Hematopoietic multipotent progenitor cell treated with erythropoietin and hydrocortisone succinate and interleukin-3 and kit ligand, for 4 days (in vitro differentiated cells): Measurements from ENCODE around the gene STARD7.
A peak's percentile ranks its signal among the peaks of the same experiment; 100 is the strongest.
"Not testable (repeated sequence)": the region's sequence is repeated elsewhere in the genome, so short reads cannot be mapped to it uniquely, and the experiment has no call there.

Source experiments
- DNase-seq: peaks from one replicate; pipeline ENCODE4 v3.0.0-alpha.2; 2015

The STARD7 gene

DNA sequence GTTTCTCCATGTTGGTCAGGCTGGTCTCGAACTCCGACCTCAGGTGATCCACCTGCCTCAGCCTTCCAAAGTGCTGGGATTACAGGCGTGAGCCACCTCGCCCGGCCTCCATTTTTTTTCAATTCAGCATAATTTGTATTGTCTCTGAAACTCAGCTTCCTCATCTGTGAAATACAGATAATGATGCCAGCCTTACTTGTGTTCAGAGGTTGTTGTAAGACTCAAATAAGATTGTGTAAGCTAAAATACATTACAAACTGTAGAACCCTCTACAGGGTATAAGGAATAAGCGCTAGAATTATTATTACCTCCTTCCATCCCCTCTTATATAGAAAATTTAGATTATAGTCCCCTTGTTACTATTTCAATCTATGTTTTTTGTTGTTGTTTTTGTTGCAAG, 24.8 kb upstream of the STARD7 start:
- peak; percentile 46 for DNase-seq

DNA sequence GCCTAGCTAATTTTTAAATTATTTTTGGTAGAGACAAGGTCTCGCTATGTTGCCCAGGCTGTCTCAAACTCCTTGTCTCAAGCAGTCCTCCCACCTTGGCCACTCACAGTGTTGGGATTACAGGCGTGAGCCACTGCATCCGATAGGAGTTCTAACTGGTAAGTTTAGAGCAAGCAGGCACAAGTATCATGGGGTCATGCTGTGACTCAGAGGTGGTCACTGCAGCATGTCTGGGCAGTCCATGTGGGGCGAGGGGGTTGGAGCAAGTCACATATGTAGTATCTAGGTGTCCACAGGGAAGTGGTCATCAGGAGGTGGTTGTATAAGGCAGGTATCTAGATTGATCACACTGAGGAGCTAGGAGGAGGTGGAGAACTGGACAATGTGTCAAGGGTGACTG, 22.7 kb upstream of the STARD7 start:
- no peak for DNase-seq

DNA sequence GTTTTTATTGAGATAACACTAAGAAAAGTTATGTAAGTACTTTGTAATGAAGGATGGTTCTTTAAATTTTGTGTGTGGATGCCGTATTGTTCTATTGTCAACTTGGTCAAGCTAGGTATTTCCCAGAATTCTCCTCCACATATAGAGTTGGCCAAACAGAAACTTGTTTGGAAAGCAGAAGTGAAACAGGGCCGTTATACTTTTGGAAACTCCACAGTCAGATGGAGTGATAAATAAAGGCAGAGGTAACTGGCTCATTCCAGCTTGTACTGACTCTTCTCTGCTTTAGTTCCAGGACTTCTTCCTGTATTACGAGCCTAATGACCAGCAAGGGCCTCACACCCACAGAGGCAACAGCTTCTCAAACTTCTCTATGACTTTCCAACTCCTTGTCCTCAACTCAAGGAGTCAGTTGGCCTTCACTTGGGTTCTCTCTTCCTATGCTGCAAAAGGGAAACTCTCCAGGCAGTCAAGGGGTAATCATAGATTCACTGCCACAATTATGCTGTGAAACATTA, 16.4 kb upstream of the STARD7 start:
- peak; percentile 74 for DNase-seq

DNA sequence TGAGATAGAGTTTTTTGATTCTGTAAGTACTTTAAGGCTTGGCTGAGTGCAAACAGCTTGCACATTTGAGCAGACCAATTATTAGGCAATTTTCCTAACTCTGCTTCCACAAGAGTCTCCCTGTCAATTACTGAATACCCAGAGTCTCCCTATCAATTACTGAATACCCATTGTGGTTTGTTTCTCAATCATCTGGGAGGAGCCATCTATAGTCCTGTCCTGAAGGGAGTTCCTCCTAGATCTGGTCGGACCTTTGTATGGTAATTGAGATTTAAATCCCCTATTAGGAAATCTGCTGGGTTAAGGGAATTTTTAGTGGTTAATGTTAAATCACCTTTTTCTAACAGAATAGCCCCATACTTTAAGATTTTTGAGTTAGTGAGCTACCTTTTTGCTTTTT, 12.5 kb upstream of the STARD7 start:
- peak; percentile 28 for DNase-seq

DNA sequence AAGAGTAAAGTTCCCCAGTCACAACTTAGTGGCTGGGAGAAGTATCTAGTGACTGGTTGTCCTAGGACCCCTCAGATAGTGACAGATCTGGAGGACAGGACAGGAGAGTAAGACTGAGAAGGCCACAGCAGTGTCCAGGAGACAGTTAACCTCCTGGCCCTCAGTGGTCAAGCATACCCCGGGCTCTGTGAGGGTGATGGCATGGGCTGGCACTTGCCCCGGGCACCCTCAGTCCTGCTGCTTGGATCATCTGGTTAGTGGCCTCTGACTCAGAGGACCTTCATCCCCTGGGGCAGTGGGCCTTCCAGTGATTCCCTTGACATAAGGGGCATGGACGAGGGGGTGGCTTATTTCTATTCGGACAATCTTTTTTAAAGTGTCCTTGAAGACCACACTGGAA, 11.3 kb upstream of the STARD7 start:
- DNase-seq: not testable (repeated sequence)

DNA sequence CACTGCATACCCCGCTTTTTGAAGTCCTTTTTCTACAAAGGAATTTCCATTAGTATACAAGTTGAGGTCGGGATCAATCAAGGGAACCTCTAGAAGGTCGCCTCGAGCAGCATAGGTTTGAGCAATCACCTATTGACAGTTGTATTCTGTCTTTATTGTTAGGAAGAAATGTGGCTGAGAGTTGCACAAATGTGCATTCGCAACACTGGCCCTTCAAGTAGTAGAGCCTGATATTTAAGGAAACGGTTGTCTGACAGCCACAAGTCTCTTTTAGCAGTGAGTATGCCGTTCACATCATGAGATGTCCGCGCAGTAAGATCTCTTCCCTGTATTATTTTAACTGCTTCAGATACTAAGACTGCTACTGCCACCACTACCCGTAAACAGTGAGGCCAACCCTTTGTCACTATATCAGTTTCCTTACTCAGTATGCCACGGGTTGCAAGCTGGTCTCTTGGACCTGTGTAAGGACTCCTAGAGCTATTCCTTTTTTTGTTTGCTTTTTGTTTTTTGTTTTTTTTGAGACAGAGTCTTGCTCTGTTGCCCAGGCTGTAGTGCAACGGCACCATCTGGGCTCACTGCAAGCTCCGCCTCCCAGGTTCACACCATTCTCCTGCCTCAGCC, 10.0 kb upstream of the STARD7 start:
- no peak for DNase-seq

DNA sequence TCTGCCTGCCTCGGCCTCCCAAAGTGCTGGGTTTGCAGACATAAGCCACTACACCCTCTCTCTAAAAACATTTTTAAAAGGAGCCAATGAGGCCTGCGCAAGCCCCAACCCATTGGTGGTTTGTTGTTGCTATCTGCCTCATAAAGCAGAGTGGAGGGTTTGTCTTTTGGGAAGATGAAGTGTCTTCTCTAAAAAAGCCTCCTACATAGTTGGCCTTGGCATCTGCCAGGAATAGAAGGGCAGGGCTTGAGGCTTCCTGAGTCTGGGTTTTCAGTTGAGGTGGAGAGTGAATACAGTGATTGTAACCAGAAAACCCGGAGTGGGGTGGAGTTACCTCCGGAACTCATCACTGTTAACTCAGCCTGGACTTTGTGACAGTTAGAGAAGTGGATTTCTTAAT, 5.9 kb upstream of the STARD7 start:
- DNase-seq: no peak

DNA sequence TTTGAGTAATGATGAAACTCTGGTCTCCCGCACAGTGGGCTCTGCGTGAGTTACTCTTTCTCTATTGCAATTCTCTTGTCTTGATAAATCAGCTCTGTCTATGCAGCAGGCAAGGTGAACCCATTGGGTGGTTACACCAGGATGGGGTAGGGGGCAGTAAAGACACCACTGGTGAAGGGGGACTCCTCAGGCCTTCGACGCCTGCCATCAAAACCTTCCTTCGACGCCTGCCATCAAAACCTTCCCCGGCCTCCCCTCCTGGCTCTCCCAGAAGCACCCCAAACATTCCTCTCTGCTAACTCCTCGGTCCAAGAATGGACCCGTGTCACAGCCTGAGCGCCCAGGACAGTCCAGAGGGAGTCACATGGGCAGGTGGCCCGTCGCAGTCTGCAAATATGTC, 4.8 kb upstream of the STARD7 start:
- DNase-seq: no peak

DNA sequence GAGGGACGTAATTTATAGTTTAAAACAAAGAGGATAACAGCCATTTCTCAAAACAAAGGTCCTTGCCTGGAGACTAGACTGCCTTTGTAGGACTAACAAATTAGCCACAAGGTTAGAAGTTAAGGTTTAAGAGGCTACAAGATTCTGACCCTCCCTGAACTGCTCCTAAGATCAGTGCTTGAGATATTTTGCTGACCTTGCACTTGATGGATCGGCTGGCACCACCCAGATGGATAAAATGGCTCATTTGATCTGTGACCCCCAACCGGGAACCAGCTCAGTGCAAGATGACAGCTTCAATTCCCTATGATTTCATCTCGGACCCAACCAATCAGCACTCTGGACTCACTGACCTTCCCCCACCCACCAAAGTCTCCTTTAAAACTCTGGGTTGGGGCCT, 3.7 kb upstream of the STARD7 start:
- no peak for DNase-seq

DNA sequence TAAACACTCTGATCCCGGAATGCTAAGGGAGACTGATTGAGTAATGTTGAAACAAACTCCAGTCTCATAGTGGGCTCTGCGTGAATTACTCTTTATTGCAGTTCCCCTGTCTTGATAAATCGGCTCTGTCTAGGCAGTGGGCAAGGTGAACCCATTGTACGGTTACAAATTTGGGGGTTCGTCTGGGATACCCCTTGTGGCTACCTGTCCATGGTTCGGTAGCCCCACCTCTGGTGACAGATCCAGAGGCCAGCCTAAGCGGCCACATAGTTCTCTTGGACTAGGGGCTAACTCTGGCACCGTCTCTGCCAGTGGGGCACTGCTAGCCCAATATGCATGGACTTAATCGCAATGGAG, 1.1 kb upstream of the STARD7 start:
- DNase-seq: no peak

DNA sequence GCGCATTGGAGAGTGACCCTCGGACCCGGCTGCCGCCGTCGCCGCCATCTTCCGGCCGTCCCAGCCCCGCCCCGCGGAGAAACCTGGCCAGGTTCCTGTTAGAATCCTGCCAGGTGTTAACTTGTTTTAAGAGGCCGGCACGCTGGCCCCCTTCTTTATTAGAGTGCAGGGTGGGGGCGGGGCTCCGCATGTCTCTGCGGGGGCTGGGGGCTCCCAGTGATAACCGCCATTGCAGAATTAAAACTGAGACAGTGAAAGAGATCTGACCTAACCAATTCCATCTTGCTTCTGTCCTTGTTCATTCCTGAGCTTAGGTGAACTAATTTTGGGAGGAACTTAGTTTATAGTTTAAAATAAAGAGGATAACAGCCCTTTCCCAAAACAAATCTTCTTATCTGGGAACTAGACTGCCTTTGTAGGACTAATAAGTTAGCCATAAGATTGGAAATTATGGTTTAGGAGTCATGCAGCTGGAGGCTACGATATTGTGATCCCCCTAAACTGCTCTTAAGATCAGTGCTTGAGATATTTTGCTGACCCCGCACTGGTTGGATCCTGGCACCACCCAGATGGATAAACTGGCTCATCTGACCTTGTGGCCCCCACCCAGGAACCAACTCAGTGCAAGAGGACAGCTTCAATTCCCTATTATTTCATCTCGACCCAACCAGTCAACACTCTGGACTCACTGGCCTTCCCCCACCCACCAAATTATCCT, 543 bp upstream of the STARD7 start:
- DNase-seq: peak; percentile 38

DNA sequence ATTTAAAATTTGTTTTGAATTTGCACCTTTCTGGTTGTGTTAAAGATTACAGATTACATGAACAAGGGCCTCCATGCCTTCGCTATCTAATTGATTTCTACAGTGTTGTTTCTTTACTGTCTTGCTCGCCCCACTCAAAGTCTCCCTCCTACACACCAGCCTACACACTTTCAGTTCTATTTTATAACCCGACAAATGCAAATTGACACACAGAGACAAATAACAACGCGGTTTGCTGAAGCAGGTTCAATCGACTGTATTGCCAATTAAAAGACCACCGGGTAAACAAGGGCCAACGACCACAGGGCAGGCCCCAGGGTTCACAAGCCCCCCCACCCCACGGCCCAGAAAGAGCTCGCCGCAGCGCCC, 869 bp downstream of the STARD7 start:
- no peak for DNase-seq

DNA sequence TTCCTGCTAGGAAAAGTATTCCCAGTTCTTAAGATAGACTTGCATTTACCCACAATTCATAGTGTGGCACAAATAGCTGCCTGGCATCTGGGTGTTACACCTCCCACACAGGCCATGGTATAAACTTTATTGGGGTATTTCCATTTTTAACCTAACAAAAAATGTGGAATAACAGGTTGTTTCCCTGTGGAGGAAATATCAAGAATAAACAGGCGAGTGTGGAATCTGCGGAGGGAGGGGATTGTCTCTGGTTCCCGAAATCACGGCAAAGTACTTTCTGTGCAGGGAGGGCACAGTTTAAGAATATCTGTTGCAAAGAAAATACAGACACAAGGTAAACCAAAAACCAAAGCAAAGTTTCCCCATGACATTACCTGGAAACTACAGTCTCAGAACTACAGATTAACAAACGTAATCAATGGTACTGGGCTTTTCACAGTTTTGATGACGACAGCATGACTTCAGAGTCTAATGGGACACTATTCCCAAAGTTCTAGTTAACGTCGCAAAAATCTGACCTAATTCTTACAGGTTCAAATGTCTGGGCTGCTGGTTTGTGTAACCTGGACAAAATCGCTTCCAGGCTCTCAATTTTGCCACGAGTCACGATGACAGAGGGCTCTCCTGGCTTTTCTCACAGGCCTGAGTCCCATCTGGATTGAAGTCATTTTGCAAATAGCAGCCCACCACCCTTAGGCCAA, 1.4 kb downstream of the STARD7 start:
- no peak for DNase-seq

DNA sequence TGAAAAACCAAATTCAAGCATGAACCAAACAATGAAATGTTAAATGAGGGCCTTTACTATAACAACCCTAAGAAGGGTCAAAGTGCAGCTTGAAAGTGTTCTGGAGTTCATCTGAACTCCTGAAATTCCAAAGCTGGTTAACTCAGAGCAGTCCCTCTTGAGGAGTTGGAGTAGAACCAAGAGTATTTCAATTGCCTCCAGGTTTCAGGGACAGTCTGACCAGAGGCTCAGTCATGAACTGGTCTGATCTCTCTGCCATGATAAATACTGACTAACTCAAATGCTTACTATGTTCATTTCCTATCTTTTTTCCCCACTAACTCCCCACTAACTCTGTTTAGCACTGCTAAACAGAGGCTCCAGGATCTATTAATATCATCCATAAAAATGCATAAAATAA, 2.7 kb downstream of the STARD7 start:
- DNase-seq: peak; percentile 23

DNA sequence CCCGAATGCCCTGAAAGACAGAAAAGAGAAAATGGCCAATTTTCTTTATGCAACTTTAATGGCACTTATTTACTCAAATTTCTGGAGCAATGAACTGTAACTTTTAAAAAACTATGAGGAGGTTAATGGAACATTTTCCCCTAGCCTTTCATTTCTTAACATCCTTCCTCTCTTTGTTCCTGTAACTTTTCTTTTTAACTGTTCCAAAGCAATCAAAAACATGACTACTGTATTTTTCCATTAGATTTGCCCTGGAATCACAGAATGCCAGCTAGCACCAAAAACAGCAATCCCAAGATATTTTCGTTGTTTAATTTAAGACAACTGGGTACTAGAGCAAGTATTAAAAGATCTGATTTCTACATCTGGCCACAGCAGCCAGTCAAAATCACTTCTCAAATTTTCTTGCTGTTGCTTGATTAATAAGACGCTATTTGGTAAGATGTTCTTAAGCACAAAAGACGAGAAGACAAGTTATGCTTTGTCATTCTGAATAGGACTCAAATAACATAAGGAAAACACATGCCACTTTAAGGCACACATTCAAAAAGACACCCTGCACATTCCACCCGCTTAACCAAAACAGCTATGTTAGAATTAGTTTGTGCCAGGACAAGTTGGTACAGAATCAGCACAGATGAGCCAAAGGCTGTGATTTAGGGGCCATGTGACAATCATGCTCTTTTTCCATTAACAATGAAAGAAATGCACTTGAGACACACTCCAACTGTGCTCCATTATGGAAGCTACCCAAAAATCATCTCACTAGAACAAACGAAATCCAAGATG, 3.6 kb downstream of the STARD7 start:
- DNase-seq: peak; percentile 16

DNA sequence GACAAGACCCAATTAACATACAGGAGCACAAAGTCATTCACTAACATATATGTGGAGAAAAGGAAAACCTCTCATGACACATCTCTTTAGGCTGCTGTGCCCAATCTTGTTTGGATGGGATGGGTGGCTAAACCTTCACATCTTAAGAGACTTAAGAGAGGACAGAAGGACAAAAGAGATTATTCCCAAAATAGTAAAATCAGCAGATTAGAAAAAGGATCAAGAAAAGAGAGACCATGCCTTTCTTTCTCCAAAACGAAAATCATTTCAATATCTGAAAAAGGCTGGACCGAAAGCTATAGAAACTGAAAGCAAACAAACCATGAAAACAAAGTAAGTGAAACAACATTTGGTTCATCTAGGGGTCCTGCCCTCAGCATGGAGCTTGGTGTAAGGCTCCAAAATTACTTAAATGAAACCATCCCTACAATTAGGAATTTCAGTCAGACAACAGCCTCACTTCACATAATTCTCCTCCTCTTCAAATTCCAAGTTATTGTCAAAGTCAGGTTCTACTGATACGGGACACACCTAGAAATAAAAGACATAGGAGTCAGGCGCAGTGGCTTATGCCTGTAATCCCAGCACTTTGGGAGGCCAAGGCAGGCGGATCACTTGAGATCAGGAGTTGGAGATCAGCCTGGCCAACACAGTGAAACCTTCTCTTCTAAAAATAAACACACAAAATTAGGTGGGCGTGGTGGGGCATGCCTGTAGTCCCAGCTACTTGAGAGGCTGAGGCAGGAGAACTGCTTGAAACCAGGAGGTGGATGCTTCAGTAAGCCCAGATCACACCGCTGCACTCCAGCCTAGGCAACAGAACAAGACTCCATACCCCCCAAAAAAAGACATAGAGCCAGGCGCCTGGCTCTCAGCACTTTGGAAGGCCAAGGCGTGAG, 5.2 kb downstream of the STARD7 start:
- no peak for DNase-seq

DNA sequence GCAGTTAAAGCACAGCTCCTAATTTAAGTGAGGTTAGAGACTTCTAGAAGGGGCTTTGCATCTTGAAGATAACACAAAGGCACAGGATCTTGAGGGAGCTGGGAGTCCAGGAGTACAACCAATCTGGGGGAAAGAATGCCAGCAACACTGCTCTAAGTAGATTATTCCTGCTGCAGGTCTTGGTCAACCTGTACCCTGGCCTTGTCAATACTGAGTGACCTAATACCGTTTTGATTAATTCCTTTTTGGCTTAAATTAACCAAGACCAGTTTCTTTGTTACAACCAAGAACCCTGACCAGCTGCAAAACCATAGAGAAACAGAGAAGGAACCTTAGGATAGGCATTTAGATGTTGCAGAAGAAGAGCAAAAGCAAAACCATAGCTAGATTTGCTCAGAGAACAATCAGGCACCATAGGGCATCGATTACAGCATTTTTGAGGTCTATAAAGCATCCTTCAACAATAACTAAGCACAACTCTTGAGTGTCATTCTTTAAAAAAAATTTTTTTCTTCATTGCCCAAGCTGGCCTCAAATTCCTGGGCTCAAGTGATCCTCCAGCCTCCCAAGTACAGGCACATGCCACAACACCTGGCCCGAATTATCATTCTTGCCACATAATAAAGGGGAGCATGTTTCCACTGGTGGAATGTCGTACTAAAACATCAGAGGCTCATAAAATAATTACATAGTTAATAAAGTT, 6.3 kb downstream of the STARD7 start:
- DNase-seq: no peak

DNA sequence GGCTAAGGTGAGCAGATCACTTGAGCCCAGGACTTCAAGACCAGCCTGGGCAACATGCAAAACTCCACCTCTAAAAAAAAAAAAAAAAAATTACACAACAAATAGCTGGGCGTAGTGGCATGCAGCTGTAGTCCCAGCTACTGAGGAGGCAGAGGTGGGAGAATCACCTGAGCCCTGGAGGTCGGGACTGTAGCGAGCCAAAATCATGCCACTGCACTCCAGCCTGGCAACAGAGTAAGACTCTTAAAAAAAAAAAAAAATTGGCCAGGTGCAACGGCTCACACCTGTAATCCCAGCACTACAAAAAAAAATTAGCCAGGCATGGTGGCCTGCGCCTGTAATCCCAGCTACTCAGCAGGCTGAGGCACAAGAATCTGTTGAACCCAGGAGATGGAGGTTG, 7.3 kb downstream of the STARD7 start:
- DNase-seq: no peak

DNA sequence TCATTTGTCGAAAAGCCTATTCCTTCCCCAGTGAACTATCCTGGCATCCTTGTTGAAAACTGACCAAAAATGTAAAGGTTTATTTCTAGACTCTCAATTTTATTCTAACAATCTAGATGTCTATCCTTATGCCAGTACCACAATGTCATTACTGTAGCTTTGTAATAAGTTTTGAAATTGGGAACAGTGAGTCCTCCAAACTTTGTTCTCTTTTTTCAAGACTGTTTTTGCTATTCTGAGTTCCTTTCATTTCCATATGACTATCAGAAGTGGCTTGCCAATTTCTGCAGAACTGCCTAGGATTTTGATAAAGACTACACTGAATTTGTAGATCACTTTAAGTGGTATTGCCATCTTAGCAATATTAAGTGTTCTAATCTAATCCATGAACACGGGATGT, 9.7 kb downstream of the STARD7 start:
- no peak for DNase-seq

DNA sequence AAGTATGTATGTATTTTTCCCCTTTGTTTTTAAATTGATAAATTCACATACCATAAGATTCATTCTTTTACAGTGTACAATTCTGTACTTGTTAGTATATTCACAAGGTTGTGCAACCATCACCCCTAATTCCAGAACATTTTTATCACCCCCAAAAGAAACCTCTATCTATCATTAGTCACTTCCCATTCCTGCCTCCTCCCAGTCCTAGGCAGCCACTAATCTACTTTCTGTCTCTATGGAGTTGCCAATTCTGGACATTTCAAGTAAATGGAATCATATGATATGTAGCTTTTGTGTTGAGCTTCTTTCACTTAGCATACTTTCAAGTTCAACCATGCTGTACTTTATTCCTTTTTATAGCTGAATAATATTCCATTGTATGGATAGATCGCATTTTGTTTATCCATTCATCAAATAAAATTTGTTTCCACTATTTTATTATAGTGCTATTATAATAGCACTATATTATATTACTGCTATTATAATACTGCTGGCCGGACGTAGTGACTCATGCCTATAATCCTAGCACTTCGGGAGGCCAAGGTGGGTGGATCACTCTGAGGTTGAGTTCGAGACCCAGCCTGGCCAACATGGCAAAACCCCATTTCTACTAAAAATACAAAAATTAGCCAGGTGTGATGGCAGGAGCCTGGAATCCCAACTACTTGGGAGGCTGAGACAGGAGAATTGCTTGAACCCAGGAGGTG, 10.9 kb downstream of the STARD7 start:
- no peak for DNase-seq
